Measurements from ENCODE around the gene PARD3. TPM values are rescaled to one million over a fixed set of nuclear protein-coding genes. Genes with fewer than 3 reads are reported as not detected.
A peak's percentile ranks its signal among the peaks of the same experiment; 100 is the strongest.
"Not testable (repeated sequence)": the region's sequence is repeated elsewhere in the genome, so short reads cannot be mapped to it uniquely, and the experiment has no call there.

Gene PARD3
- total RNA-seq (2014; rRNA removed; shearing (Covaris generic)) = 42.4 and 44.2 TPM in 2 replicates
- 25.6 and 36.2 TPM in 2 replicates for polyA plus RNA-seq (2015; cell fraction: cytosol; rRNA removed)
- 19.6 and 22.1 TPM in 2 replicates for polyA plus RNA-seq (2015; cell fraction: nucleus; rRNA removed)

DNA sequence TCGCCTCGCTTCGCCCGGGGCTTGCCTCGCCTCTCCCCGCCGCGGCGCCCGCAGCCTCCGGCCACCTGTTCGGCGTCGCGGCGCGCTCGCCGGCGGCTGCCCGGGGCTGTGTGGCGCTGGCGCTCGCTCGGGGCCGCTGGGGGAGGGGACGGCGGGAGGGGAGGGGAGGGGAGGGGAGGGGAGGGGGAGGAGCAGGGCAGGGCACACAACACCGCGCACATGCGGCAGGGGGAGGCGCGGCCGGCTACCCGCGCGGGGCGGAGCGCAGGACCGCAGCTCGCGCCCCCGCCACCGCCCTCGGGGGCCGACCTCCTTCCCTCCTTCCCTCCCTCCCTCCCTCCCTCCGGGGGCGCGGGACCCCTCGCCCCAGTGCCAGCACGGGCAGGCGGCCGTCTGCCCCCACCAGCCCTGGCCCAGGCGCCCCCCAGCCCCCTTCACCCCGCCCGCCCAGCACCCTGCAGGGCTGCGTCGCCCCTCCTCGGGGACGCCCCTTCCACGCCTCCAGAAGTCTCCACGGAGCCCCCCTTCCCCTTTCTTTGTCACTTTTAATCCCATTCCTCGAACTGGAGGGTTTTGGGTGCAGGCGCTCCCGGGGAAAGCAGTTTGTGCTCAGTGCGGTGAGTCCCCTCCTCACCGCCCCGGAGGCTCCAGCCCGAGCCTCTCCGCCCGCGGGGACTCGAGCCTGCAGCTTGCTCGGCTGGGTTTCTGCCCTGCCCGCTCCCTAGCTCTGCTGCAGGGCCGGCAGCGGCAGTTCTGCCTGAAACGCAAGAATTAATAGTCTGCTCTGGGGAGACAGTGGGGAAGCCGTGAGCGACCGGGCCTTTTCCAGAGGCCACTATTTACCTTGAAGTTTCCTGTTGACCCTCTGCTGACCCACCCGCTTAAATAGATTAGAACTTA is at the start of gene PARD3:
Gene PARD3, minus strand, starts transcription at position 112 of the 900 bp plus-strand sequence. CDS start 301 bp downstream, outside the sequence.
- DNase-seq (ENCODE audit: low read depth, low spot score) = peak; percentile 52
- in situ Hi-C loops (cut with HindIII; ENCODE audit: low pct_unique_long_range_greater_than_20kb, low sequenced_read_pairs) = no loop called here

GRCh38 chr10:34864149-34865067 is 49.3 kb upstream of the PARD3 start:
- DNase-seq (ENCODE audit: low read depth, low spot score) = no peak
- in situ Hi-C loops (cut with HindIII; ENCODE audit: low pct_unique_long_range_greater_than_20kb, low sequenced_read_pairs) = no loop called here

GRCh38 chr10:34862892-34863291 is 47.8 kb upstream of the PARD3 start:
- in situ Hi-C loops (cut with HindIII; ENCODE audit: low pct_unique_long_range_greater_than_20kb, low sequenced_read_pairs) = no loop called here
- DNase-seq (ENCODE audit: low read depth, low spot score) = no peak

DNA sequence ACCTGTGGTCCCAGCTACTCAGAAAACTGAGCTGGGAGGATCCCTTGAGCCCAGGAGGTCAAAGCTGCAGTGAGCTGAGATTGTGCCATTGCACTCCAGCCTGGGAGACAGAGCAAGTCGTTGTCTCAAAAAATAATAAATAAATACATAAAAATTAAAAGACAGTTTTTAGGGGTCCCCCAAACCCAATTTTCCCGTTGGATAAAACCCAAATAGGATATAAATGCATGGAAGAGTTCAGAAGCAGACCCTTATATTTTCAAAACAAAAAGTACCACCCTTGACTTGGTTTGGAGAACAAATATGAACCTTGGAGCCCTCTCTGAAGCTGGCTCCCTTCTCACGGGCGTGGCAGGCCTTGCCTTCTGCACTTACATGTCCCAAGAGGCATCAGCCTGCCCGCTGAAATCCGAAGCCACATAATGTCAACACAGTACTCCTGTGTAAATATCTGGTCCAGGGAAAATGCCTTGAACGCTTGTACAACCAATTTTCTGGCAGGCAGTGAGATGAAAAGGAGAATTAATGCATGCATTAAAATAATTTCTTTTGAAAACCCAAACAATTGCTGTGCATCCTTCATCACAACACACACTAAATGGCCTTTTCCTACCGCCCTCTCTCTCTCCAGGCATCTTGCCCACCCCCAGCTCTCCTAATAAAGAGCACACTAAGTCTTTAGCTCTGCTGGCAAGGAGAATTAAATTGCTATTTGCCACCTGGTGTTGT is 46.4 kb upstream of the PARD3 start:
- in situ Hi-C loops (cut with HindIII; ENCODE audit: low pct_unique_long_range_greater_than_20kb, low sequenced_read_pairs) = no loop called here
- no peak for DNase-seq (ENCODE audit: low read depth, low spot score)

- no peak for DNase-seq (ENCODE audit: low read depth, low spot score)
- in situ Hi-C loops (cut with HindIII; ENCODE audit: low pct_unique_long_range_greater_than_20kb, low sequenced_read_pairs) = no loop called here
Measured at GRCh38 chr10:34859170-34859569, 44.1 kb upstream of the PARD3 start.

DNA sequence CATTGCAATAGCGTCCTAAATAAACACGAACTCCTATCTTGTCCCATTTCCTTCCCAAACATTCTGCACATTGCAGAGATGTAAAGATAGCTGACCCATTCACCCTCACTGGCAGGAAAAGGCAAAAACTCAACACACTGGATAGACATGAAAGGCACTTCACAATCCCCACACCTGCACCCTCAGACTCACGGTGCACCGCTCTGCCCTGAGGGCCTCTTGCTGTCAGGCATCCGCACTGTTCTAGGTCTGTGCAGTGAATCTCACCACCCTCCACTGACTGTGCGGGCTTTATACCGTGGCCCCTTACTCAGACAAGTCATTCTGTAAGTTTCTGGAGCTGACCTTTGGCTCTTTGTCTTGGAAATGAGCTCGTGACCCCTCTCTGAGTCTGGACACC is 42.9 kb upstream of the PARD3 start:
- in situ Hi-C loops (cut with HindIII; ENCODE audit: low pct_unique_long_range_greater_than_20kb, low sequenced_read_pairs) = no loop called here
- DNase-seq (ENCODE audit: low read depth, low spot score) = no peak

- DNase-seq (ENCODE audit: low read depth, low spot score) = no peak
- in situ Hi-C loops (cut with HindIII; ENCODE audit: low pct_unique_long_range_greater_than_20kb, low sequenced_read_pairs) = no loop called here
Measured at GRCh38 chr10:34854147-34854601, 39.1 kb upstream of the PARD3 start.

DNA sequence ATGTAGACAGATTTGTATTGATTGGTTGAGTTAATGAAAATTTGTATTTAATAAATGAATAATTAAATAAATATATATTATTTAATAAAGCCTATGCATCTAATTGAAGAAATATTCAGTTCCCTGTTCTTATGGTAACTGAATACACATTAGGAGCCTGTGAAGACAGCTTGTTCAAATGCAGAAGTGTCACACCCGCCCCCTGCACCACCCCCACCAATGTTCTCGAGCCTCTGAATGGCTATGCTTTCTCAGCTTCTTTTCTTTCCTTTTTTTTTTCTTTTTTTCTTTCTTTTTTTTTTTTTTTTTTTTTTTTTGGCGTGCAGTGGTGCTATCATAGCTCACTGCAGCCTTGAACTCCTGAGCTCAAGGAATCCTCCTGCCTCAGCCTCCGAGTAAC is 38.3 kb upstream of the PARD3 start:
- in situ Hi-C loops (cut with HindIII; ENCODE audit: low pct_unique_long_range_greater_than_20kb, low sequenced_read_pairs) = no loop called here
- no peak for DNase-seq (ENCODE audit: low read depth, low spot score)

DNA sequence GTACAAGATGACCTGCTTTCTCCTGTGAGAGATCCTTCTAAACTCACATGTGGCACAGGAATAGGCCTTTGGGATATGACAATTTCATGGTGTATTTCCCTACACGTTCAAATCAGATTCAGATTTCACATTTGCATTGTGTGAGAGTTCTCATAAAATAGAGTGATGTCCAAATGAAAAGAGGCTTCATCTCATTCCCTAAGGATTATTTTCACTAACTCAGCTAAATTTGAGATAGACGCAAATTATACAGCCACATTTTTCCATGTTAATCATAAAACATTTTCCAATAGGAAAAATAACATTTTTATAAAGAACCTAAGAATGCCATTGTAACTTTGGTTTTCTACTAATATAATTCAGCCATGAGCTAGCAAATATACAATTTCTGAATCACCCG is 35.5 kb upstream of the PARD3 start:
- in situ Hi-C loops (cut with HindIII; ENCODE audit: low pct_unique_long_range_greater_than_20kb, low sequenced_read_pairs) = no loop called here
- no peak for DNase-seq (ENCODE audit: low read depth, low spot score)

GRCh38 chr10:34850036-34850435 is 34.9 kb upstream of the PARD3 start:
- DNase-seq (ENCODE audit: low read depth, low spot score) = no peak
- in situ Hi-C loops (cut with HindIII; ENCODE audit: low pct_unique_long_range_greater_than_20kb, low sequenced_read_pairs) = no loop called here

GRCh38 chr10:34845070-34845469 is 30.0 kb upstream of the PARD3 start:
- in situ Hi-C loops (cut with HindIII; ENCODE audit: low pct_unique_long_range_greater_than_20kb, low sequenced_read_pairs) = no loop called here
- no peak for DNase-seq (ENCODE audit: low read depth, low spot score)

- in situ Hi-C loops (cut with HindIII; ENCODE audit: low pct_unique_long_range_greater_than_20kb, low sequenced_read_pairs) = no loop called here
Measured at GRCh38 chr10:34844448-34844847, 29.4 kb upstream of the PARD3 start.

GRCh38 chr10:34843470-34843869 is 28.4 kb upstream of the PARD3 start:
- in situ Hi-C loops (cut with HindIII; ENCODE audit: low pct_unique_long_range_greater_than_20kb, low sequenced_read_pairs); DNase-seq (ENCODE audit: low read depth, low spot score): not testable (repeated sequence)

More at GRCh38 chr10:34844448-34844847, 29.4 kb upstream of the PARD3 start:
- no peak for DNase-seq (ENCODE audit: low read depth, low spot score)

GRCh38 chr10:34838366-34838900 is 23.3 kb upstream of the PARD3 start:
- DNase-seq (ENCODE audit: low read depth, low spot score) = no peak

GRCh38 chr10:34835908-34836508 is 20.9 kb upstream of the PARD3 start:
- no peak for DNase-seq (ENCODE audit: low read depth, low spot score)
- in situ Hi-C loops (cut with HindIII; ENCODE audit: low pct_unique_long_range_greater_than_20kb, low sequenced_read_pairs) = no loop called here

More at GRCh38 chr10:34838366-34838900, 23.3 kb upstream of the PARD3 start:
- in situ Hi-C loops (cut with HindIII; ENCODE audit: low pct_unique_long_range_greater_than_20kb, low sequenced_read_pairs) = no loop called here

DNA sequence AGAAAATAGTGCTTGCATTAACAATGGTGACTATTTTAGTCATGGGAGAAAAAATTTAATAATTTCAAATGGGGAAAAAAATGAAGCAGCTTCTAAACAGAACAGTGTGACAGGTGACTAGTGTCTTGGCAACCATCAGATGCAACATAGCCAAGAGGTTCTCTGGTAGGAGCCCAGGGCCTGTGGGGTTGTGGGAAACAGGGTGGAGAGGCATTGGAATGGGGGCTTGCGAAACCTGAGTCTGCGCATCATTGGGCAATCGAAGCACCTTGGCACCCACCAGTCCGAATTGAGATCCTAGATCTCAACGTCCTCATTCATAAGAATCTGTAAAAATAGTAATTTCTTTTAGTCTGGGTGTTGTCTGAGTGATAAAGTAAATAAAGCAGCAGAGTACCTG is 19.2 kb upstream of the PARD3 start:
- in situ Hi-C loops (cut with HindIII; ENCODE audit: low pct_unique_long_range_greater_than_20kb, low sequenced_read_pairs) = no loop called here
- no peak for DNase-seq (ENCODE audit: low read depth, low spot score)
